ELF-1 (cell line): Measurements from ENCODE around the gene KRTAP4-5.
"Not testable (repeated sequence)": the region's sequence is repeated elsewhere in the genome, so short reads cannot be mapped to it uniquely, and the experiment has no call there.

Experiments used
- DNase-seq: peaks from one replicate; pipeline ENCODE4 v3.0.0-alpha.2; 2016; ENCODE audit warnings: low read depth, low spot score

Gene KRTAP4-5

DNA sequence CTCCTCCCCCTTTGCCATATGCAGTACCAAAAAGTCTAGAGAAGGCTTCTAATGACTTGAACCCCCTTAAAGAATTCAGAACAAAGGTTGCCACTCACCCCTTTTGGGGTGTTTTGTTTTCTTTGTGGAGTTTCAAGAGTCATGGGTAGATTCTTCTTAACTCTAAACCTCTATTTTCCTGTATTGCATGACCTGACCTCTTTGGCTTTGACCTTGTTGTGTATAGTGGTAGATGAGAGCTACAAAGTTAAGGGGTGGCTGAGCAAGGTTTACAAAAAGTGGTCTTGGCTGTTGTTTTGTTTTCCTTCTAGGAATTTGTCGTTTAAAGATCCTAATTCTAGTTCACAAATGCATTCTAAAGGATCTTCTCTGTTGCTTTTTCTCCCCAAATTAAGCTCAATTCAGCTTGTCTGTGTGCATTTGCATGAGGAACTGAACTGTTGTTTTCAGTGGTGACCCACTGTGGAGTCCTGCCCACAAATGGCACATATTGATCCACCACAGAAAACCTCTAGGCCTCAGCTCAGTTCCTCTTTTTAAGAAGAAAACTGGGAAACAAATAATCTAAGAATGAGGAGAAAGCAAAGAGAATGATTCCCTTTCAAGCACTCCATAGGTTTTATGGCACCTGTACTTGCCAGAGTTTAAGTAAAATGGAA lies 40.8 kb downstream of the KRTAP4-5 start:
- DNase-seq, result not testable (repeated sequence)

GRCh38 chr17:41107941-41108450 lies 41.6 kb downstream of the KRTAP4-5 start:
- no peak for DNase-seq

DNA sequence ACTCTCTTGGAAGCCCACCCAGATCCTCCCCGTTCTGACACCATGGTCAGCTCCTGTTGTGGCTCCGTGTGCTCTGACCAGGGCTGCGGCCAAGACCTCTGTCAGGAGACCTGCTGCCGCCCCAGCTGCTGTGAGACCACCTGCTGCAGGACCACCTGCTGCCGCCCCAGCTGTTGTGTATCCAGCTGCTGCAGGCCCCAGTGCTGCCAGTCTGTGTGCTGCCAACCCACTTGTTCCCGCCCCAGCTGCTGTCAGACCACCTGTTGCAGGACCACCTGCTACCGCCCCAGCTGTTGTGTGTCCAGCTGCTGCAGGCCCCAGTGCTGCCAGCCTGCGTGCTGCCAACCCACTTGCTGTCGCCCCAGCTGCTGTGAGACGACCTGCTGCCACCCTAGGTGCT lies 44.3 kb downstream of the KRTAP4-5 start, which contains the start of gene KRTAP4-9:
TSS of gene KRTAP4-9 (plus strand) at position 43 of the 400 bp plus-strand sequence. CDS start at position 43, 0 bp downstream.
- not testable (repeated sequence) for DNase-seq

DNA sequence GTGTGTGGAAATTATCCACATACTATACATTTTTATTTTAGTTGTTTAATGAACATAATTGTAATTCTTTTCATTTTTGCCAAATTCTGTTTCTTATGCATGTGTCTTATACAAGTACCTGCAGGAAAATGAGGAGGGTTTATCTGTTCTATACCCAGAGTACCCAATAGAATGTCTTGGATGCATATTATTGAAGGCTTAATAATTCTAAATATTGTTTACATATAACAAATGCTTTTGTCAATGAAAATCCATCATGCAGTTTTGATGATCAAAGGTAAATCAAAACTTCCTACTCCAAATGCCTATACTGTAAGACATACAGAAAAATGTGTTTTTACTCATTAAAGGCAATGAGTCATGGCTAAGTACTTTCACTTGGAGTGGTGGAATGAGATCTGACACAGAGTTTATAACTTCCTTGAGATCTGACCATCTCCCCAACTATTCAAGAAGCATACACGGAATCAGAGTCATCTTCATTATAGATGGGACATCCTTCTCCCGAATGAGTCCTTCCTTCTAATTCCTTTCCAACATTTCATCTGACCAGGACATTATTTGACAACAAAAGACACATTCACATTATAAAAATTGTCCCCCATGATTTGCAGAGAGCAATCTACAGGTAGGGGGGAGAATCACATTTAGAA lies 45.1 kb downstream of the KRTAP4-5 start:
- not testable (repeated sequence) for DNase-seq

GRCh38 chr17:41103896-41104295 lies 45.7 kb downstream of the KRTAP4-5 start:
- no peak for DNase-seq

- no peak for DNase-seq
Measured at GRCh38 chr17:41101586-41102259, 47.9 kb downstream of the KRTAP4-5 start, which contains the start of gene KRTAP4-16. TSS of gene KRTAP4-16 (minus strand) at chr17:41102209. CDS start at chr17:41102209, 0 bp downstream.

DNA sequence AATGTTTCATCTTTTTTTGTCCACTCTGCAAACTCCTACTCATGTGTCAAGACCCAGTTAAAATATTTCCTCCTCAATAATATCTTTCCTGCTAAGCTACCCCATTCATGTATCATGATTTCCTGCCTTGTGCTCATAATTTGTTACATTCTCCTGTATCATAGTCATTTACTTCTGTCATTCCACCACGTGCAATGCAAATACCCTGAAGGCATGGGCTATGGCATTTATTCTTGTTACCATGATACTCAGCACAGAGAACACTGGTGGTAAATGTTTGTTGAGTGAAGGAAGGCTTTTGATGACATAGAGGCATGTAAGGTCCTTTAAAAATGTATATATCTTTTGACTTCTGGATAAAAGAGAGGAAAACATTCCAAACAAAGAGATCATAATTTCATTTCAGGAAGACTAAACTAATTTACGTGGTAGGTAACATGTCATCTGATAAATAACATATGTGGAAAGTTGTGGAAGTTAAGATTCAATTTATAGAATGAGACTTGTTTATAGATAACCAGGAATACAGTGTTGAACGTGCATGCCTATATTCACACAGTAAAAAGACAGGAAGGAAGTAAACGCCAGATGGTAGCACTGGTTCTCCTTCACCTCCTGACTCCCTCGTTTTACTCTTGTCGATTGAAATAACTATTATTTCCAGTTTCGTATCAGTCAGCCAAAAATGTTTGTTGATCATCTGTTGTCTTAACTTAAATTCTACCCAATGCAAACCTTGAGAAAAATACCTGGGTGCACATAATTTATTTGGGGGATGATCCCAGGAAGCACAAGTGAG lies 49.7 kb downstream of the KRTAP4-5 start:
- not testable (repeated sequence) for DNase-seq
